LNCaP clone FGC (cell line): ENCODE results near the gene FOS.

Experiments
- DNase-seq: peaks from one replicate; pipeline ENCODE4 v3.0.0-alpha.2; 2011; ENCODE audit warnings: low read depth
- H3K4me3 ChIP-seq: 2 replicates; pipeline ENCODE4 v1.5.1; 2011; ENCODE audit warnings: mild to moderate bottlenecking, low read depth, low read length, control low read depth
- TF ChIP-seq, protein P1 (sequence below): IDR thresholded peaks from 2 replicates; pipeline ENCODE4 v1.5.1; 2012; ENCODE audit warnings: mild to moderate bottlenecking; ENCODE audit not compliant: control insufficient read depth, insufficient read depth; ENCODE audit errors: extremely low read depth

The FOS gene

GRCh38 chr14:75268633-75269550 is 9.7 kb upstream of the FOS start:
- no peak overlapping the region for H3K4me3 ChIP-seq
- TF ChIP-seq, protein P1, sequence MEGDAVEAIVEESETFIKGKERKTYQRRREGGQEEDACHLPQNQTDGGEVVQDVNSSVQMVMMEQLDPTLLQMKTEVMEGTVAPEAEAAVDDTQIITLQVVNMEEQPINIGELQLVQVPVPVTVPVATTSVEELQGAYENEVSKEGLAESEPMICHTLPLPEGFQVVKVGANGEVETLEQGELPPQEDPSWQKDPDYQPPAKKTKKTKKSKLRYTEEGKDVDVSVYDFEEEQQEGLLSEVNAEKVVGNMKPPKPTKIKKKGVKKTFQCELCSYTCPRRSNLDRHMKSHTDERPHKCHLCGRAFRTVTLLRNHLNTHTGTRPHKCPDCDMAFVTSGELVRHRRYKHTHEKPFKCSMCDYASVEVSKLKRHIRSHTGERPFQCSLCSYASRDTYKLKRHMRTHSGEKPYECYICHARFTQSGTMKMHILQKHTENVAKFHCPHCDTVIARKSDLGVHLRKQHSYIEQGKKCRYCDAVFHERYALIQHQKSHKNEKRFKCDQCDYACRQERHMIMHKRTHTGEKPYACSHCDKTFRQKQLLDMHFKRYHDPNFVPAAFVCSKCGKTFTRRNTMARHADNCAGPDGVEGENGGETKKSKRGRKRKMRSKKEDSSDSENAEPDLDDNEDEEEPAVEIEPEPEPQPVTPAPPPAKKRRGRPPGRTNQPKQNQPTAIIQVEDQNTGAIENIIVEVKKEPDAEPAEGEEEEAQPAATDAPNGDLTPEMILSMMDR = no peak
- no peak for DNase-seq

GRCh38 chr14:75271514-75271913 is 7.1 kb upstream of the FOS start:
- TF ChIP-seq, protein P1 = no peak
- no peak overlapping the region for H3K4me3 ChIP-seq
- DNase-seq = no peak

DNA sequence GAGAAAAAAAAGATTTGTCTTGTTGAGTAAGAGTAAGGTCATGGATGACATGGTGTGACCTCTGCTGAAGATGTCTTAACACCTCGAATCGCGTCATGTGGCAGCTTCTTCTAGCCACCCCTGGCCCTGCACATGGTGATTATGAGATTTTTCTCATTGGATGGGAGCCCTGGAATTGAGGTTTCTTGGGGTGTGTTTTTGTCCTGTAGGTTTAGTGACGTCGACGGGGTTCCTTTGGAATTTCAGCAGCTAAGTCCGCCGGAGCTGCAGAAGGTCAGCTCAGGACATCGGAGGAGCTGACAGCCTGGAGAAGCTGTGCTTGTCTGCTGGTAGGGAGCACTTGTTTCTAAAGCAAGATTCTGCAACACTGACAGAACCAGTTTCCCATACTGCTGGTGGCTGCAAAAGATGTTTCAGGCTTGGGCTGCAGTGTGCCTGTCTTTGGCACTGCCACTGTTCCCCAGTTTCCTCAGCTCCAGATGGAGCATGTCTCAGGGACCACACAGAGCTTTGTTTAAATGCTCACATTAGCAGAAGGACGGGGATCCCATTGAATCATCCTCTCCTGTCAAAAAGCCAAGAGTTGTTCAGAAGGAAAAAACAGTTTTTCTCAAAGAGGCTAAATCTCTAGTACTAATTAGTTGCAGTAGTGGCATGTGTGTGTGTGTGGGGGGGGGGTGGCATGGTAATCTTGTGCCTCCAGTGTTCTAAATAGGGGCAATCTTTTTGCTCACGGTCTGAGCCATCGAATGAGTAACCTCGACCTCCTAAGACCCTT is 5.2 kb upstream of the FOS start:
- TF ChIP-seq, protein P1 = no peak
- no peak for DNase-seq
- no peak overlapping the region for H3K4me3 ChIP-seq

GRCh38 chr14:75274050-75274898 is 4.4 kb upstream of the FOS start:
- H3K4me3 ChIP-seq = no peak overlapping the region
- TF ChIP-seq, protein P1 = no peak
- DNase-seq = no peak

DNA sequence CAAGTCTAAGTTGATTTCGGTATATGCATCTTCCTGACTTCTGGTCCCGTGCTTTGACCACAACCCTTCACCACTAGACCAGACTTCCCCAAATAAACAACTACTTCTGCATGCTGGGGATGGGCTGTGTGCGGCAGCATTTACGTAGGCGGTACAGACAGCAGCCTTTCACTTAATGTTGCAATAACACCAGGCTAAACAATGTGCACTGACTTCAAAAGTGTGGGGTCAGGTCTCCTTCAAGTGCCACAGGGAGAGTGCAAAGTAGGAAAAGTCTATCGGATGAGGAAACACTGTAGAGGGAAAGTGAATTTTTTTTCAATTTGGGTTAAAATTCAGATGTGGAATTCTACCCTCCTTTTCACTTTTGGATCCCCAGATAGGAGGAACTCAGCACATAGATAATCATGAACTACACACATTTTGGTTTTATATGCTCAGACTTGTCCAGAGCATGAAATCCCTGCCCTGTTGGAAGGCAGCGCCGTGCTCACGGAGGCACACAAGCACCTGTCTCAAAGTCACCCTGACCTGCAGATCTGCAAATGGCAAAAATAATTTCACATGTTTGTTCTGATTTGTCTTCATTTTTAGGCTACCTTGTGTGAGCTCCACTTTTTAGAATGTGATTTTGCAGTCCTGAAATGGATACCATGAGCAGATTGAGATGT is 3.6 kb upstream of the FOS start:
- TF ChIP-seq, protein P1 = no peak
- DNase-seq = no peak
- H3K4me3 ChIP-seq = no peak overlapping the region

- TF ChIP-seq, protein P1 = no peak
- no peak overlapping the region for H3K4me3 ChIP-seq
- DNase-seq = no peak
Observed at GRCh38 chr14:75275598-75275997, 3.0 kb upstream of the FOS start.
